Endothelial cell of umbilical vein (primary cell): Measurements from ENCODE around the gene AMIGO1. TPM values are rescaled to one million over a fixed set of nuclear protein-coding genes. Genes with fewer than 3 reads are reported as not detected.

Source experiments
- BruUV-seq: library from RNA; stranded (reverse); fragments of 400-500 nt; replicated peaks from 2 replicates; lab custom pipeline; 2021; lab: Mats Ljungman, UMichigan
- CTCF ChIA-PET: fragments of 300-600, 350-600 bp; sonication (Branson Sonifier 250); formaldehyde crosslinking; loops from one replicate; lab custom pipeline; 2021; ENCODE audit warnings: antibody characterized with exemption, inconsistent platforms; lab: Charles Lee
- POLR2A ChIA-PET: fragments of 300-600, 350-600 bp; sonication (Branson Sonifier 250); formaldehyde crosslinking; loops from one replicate; lab custom pipeline; 2021; ENCODE audit warnings: antibody characterized with exemption, inconsistent platforms; lab: Charles Lee
- DNase-seq: peaks from one replicate; pipeline ENCODE4 v3.0.0-alpha.2; 2011; ENCODE audit warnings: low read depth, low spot score
- FAIRE-seq: peaks from 2 replicates; lab custom pipeline; 2011; peaks lifted over from hg19 to GRCh38; lab: Jason Lieb, UNC
- H2AFZ ChIP-seq: 2 replicates; pipeline ENCODE4 v1.6.0; 2012; ENCODE audit warnings: low read depth, low read length, control low read depth, inconsistent platforms
- H3K27ac ChIP-seq: 2 replicates; pipeline ENCODE4 v1.5.1; 2011; ENCODE audit warnings: low read depth, mild to moderate bottlenecking, control low read depth, low read length, moderate library complexity; ENCODE audit not compliant: insufficient read depth
- H3K27me3 ChIP-seq, 2 experiments: 2 replicates each; pipeline versions ENCODE4 v1.6.0 to v1.6.1; 2011; ENCODE audit warnings: low read length in 2 of 2, mixed read lengths in 1 of 2; ENCODE audit not compliant: control insufficient read depth in 2 of 2, insufficient read depth in 2 of 2
- H3K36me3 ChIP-seq, 2 experiments: 2 replicates in 1 of 2; 3 replicates in 1 of 2; pipeline ENCODE4 v1.5.1; 2011; ENCODE audit warnings: low read length in 2 of 2, mild to moderate bottlenecking in 1 of 2, moderate library complexity in 1 of 2; ENCODE audit not compliant: control insufficient read depth in 2 of 2, insufficient read depth in 2 of 2; ENCODE audit errors: extremely low read depth in 1 of 2
- H3K4me1 ChIP-seq: 3 replicates; pipeline ENCODE4 v1.5.1; 2011; ENCODE audit warnings: mild to moderate bottlenecking, low read length; ENCODE audit not compliant: control insufficient read depth, insufficient read depth; ENCODE audit errors: extremely low read depth
- H3K4me2 ChIP-seq: 2 replicates; pipeline ENCODE4 v1.6.1; 2011; ENCODE audit warnings: low read length, control low read depth, mixed read lengths; ENCODE audit not compliant: insufficient read depth
- H3K4me3 ChIP-seq, 3 experiments: fragments of 200-600 bp in 1 of 3; sonication (generic), shearing (Covaris generic) in 1 of 3; replicated peaks in 1 of 3; 2 replicates each; pipeline ENCODE4 v1.5.1; 2011 to 2016; ENCODE audit warnings: control low read depth in 3 of 3, low read length in 3 of 3, mild to moderate bottlenecking in 2 of 3, inconsistent platforms in 1 of 3, low read depth in 1 of 3, moderate library complexity in 1 of 3; ENCODE audit not compliant: insufficient read depth in 1 of 3
- H3K79me2 ChIP-seq: 2 replicates; pipeline ENCODE4 v1.6.0; 2012; ENCODE audit warnings: low read length, inconsistent platforms; ENCODE audit not compliant: control insufficient read depth, insufficient read depth
- H3K9ac ChIP-seq: replicated peaks from 2 replicates; pipeline ENCODE3; 2011; ENCODE audit warnings: low read length, control low read depth; ENCODE audit not compliant: insufficient read depth; ENCODE audit errors: extremely low read depth
- H3K9me1 ChIP-seq: replicated peaks from 3 replicates; pipeline ENCODE4 v1.6.0; 2011; ENCODE audit warnings: mild to moderate bottlenecking, low read length; ENCODE audit not compliant: control insufficient read depth, insufficient read depth; ENCODE audit errors: extremely low read depth
- H3K9me3 ChIP-seq: replicated peaks from 2 replicates; pipeline ENCODE4 v1.5.1; 2012; ENCODE audit warnings: low read length, inconsistent platforms; ENCODE audit not compliant: control insufficient read depth, insufficient read depth
- H4K20me1 ChIP-seq: replicated peaks from 2 replicates; pipeline ENCODE3; 2011; ENCODE audit warnings: mild to moderate bottlenecking, low read length; ENCODE audit not compliant: control insufficient read depth, insufficient read depth; ENCODE audit errors: extremely low read depth
- CTCF ChIP-seq, 2 donors: IDR thresholded peaks; 1 replicate in 1 of 2; 2 replicates in 1 of 2; pipeline ENCODE4 v1.5.1; 2011; ENCODE audit warnings: low read length in 2 of 2, mild to moderate bottlenecking in 2 of 2, moderate library complexity in 2 of 2, control low read depth in 1 of 2, inconsistent platforms in 1 of 2, low read depth in 1 of 2; ENCODE audit not compliant: insufficient read depth in 1 of 2; ENCODE audit errors: extremely low read depth in 1 of 2
- EZH2 ChIP-seq: IDR thresholded peaks from 2 replicates; pipeline ENCODE4 v1.6.1; 2012; ENCODE audit warnings: borderline replicate concordance, low read depth, mild to moderate bottlenecking, moderate library complexity, low read length, inconsistent platforms; ENCODE audit not compliant: severe bottlenecking
- FOS ChIP-seq: IDR thresholded peaks from 2 replicates; pipeline ENCODE4 v1.6.1; 2011; ENCODE audit warnings: mild to moderate bottlenecking, low read length, moderate library complexity, borderline replicate concordance; ENCODE audit not compliant: insufficient read depth
- GATA2 ChIP-seq: IDR thresholded peaks from 2 replicates; pipeline ENCODE4 v1.7.0; 2011; ENCODE audit warnings: low read depth, mild to moderate bottlenecking, moderate library complexity, mixed read lengths, low read length; ENCODE audit not compliant: insufficient read length, insufficient read depth
- JUN ChIP-seq: IDR thresholded peaks from 2 replicates; pipeline ENCODE4 v1.6.1; 2011; ENCODE audit warnings: borderline replicate concordance, low read depth; ENCODE audit not compliant: insufficient read length, insufficient read depth
- MAX ChIP-seq: IDR thresholded peaks from 2 replicates; pipeline ENCODE4 v1.6.1; 2011; ENCODE audit not compliant: insufficient read depth, insufficient read length
- MYC ChIP-seq: IDR thresholded peaks from one replicate; pipeline ENCODE4 v1.6.1; 2011; ENCODE audit warnings: mild to moderate bottlenecking, low read depth, low read length
- POLR2A ChIP-seq: IDR thresholded peaks from 2 replicates; pipeline ENCODE4 v1.6.1; 2012; ENCODE audit warnings: low read depth, mild to moderate bottlenecking, control low read depth, low read length
- POLR2AphosphoS5 ChIP-seq: IDR thresholded peaks from 2 replicates; pipeline ENCODE4 v1.6.1; 2012; ENCODE audit warnings: low read depth, mild to moderate bottlenecking, control low read depth, low read length, moderate library complexity; ENCODE audit not compliant: insufficient read depth
- dilution Hi-C: fragments of 300-500 bp; cut with MboI; formaldehyde crosslinking; loops from one replicate; pipeline ENCODE4 v1.15.0; 2019; ENCODE audit warnings: low sequenced_read_pairs; ENCODE audit not compliant: extremely low pct_ligation_motif_present
- intact Hi-C: fragments of 100-400 bp; cut with micrococcal nuclease; formaldehyde crosslinking; loops from one replicate; pipeline ENCODE4 v1.10.0; 2022
- polyA plus RNA-seq, 4 experiments: library from polyadenylated mRNA; depleted of rRNA in 3 of 4; stranded (reverse) in 3 of 4; unstranded in 1 of 4; fragments of >200 nt; gene quantifications; 2 replicates each; pipeline versions ENCODE4 v1.2.1 to v1.2.3, GENCODE V29; 2011 to 2012; ENCODE audit warnings: missing spikeins in 1 of 4
- total RNA-seq: library from RNA; stranded (reverse); gene quantifications from 2 replicates; pipeline ENCODE4 v1.2.3, GENCODE V29; 2021

The AMIGO1 gene
- total and polyA plus RNA-seq, 2 donors (not counting 3 experiments of a cell fraction or from before 2014, with no cell fraction given), result 0.80 to 0.88 TPM

- Histone ChIP-seq H3K27ac (no peak overlapping the region), H3K9me1 (no peaks in the 10 kb centered on the region), H3K4me1 (no peaks in the 10 kb centered on the region), H4K20me1 (no peaks in the 10 kb centered on the region), H2AFZ (no peak overlapping the region), H3K4me2 (no peak overlapping the region), H3K36me3 (no peaks in the 10 kb centered on the region), H3K4me3 (no peak overlapping the region), H3K79me2 (no peaks in the 10 kb centered on the region), H3K27me3 (peaks cover 10 to 13% of the 10 kb centered on the region in 2 experiments), H3K9me3 (no peaks in the 10 kb centered on the region), H3K9ac (no peak overlapping the region)
- dilution Hi-C loops, result no loop called here
- DNase-seq, result no peak
- FAIRE-seq, result no peak
- TF ChIP-seq MAX (no peak), MYC (no peak), FOS (no peak), POLR2A (no peak), JUN (no peak), GATA2 (no peak), CTCF (IDR thresholded peaks at IDR 0.05; ENCODE audit: extremely low read depth in 1 of 2, insufficient read depth in 1 of 2, low read depth in 1 of 2, low read length in 2 of 2) (no peak), EZH2 (no peak), POLR2AphosphoS5 (no peak)
- BruUV-seq, result no TSS peak
- ChIA-PET CTCF (interaction anchor here (18.7 kb wide), 1 partner anchor 28 kb away, joined by 955 read pairs; the partner anchor contains the start of genes AMIGO1 and CYB561D1), POLR2A (no interaction called here)
- intact Hi-C loops, result no loop called here
Observed at GRCh38 chr1:109527098-109527811, 17.7 kb upstream of the AMIGO1 start.
